HG02943 (cell line): Measurements from ENCODE around the gene GJD3.

Experiments
- ATAC-seq: cut with Tn5 transposase; IDR thresholded peaks from one replicate; pipeline ENCODE4 v1.9.1; 2021; ENCODE audit warnings: mild to moderate bottlenecking, low read depth, moderate library complexity; ENCODE audit not compliant: unreplicated experiment

Gene GJD3

GRCh38 chr17:40343219-40344119, 21.1 kb downstream of the GJD3 start:
- ATAC-seq = no peak

- ATAC-seq = no peak
These were observed 21.9 kb downstream of the GJD3 start for GRCh38 chr17:40342504-40343218.

GRCh38 chr17:40341808-40342503, 22.6 kb downstream of the GJD3 start:
- no peak for ATAC-seq

- no peak for ATAC-seq
These were observed 23.4 kb downstream of the GJD3 start for GRCh38 chr17:40340880-40341807.

- no peak for ATAC-seq
These were observed 24.2 kb downstream of the GJD3 start for GRCh38 chr17:40340327-40340726.

GRCh38 chr17:40338941-40339649, 25.4 kb downstream of the GJD3 start:
- ATAC-seq = no peak

- no peak for ATAC-seq
These were observed 26.5 kb downstream of the GJD3 start for GRCh38 chr17:40338058-40338457.

- ATAC-seq = no peak
These were observed 27.2 kb downstream of the GJD3 start for GRCh38 chr17:40337351-40337750.

- ATAC-seq = no peak
These were observed 28.9 kb downstream of the GJD3 start for GRCh38 chr17:40335620-40336019.

GRCh38 chr17:40333781-40334448, 30.6 kb downstream of the GJD3 start:
- no peak for ATAC-seq

GRCh38 chr17:40331743-40332641, 32.5 kb downstream of the GJD3 start:
- ATAC-seq = no peak

GRCh38 chr17:40330850-40331470, 33.6 kb downstream of the GJD3 start:
- ATAC-seq = no peak

GRCh38 chr17:40329839-40330794, 34.4 kb downstream of the GJD3 start:
- ATAC-seq = no peak

- ATAC-seq = no peak
These were observed 36.2 kb downstream of the GJD3 start for GRCh38 chr17:40328386-40328766.

GRCh38 chr17:40327735-40328385, 36.7 kb downstream of the GJD3 start:
- no peak for ATAC-seq

GRCh38 chr17:40327244-40327729, 37.2 kb downstream of the GJD3 start:
- no peak for ATAC-seq
